C4-2B (cell line): ENCODE results near the gene GFM2.

Experiments used
- ZFX ChIP-seq: fragments of 450-650 bp; IDR thresholded peaks from 2 replicates; pipeline ENCODE4 v1.6.1; 2017
- TF ChIP-seq, protein P1 (sequence below): fragments of 450-650 bp; conservative IDR thresholded peaks from 2 replicates; pipeline ENCODE4 v1.5.1; 2017; ENCODE audit warnings: mild to moderate bottlenecking

DNA sequence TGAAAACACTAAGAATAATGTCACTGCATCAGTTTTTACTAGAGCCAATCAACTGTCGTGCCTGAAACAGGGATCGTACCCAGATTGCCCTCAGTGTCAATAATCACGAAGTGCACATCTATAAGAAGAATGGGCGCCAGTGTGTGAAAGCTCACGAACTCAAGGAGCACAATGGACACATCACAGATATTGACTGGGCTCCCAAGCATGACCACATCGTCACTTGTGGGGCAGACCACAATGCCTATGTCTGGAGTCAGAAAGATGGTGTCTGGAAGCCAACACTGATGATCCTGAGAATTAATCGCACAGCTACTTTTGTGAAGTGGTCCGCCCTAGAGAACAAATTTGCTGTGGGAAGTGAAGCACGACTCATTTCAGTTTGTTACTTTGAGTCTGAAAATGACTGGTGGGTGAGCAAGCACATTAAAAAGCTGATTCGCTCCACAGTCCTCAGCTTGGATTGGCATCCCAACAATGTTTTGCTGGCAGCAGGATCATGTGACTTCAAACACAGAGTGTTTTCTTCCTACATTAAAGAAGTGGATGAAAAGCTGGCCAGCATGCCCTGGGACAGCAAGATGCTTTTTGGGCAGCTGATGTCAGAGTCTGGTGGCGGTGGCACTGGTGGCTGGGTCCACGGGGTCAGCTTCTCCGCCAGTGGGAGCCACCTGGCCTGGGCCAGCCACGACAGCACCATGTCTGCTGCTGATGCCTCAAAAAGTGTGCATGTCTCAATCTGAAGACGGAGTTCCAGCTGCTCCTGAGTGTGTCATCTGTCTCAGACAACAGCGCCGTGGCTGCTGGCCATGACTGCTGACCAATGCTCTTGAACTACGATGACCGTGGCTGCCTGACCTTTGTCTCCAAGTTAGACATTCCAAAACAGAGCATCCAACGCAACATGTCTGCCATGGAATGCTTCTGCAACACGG is 32.3 kb upstream of the GFM2 start:
- TF ChIP-seq, protein P1, sequence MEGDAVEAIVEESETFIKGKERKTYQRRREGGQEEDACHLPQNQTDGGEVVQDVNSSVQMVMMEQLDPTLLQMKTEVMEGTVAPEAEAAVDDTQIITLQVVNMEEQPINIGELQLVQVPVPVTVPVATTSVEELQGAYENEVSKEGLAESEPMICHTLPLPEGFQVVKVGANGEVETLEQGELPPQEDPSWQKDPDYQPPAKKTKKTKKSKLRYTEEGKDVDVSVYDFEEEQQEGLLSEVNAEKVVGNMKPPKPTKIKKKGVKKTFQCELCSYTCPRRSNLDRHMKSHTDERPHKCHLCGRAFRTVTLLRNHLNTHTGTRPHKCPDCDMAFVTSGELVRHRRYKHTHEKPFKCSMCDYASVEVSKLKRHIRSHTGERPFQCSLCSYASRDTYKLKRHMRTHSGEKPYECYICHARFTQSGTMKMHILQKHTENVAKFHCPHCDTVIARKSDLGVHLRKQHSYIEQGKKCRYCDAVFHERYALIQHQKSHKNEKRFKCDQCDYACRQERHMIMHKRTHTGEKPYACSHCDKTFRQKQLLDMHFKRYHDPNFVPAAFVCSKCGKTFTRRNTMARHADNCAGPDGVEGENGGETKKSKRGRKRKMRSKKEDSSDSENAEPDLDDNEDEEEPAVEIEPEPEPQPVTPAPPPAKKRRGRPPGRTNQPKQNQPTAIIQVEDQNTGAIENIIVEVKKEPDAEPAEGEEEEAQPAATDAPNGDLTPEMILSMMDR, result no peak
- no peak for TF ChIP-seq ZFX
